ENCODE results near the gene ZDHHC14. TPM values are rescaled to one million over a fixed set of nuclear protein-coding genes. Genes with fewer than 3 reads are reported as not detected.
"Not testable (repeated sequence)": the region's sequence is repeated elsewhere in the genome, so short reads cannot be mapped to it uniquely, and the experiment has no call there.

The ZDHHC14 gene
- total RNA-seq, 2 experiments from 2014 or later: 1.1 to 1.2 TPM

- no peak for DNase-seq
- intact Hi-C loops (cut with micrococcal nuclease): no loop called here
- H3K4me1 Mint-ChIP-seq (ENCODE audit: low read depth): peaks cover 21% of the 10 kb centered on the region
- H3K27ac Mint-ChIP-seq: no peak overlapping the region
- H3K36me3 Mint-ChIP-seq (ENCODE audit: low read depth): no peaks in the 10 kb centered on the region
- H3K9me3 Mint-ChIP-seq: no peaks in the 10 kb centered on the region
- no peak overlapping the region for H3K4me3 Mint-ChIP-seq
- peaks cover 3% of the 10 kb centered on the region for H3K27me3 Mint-ChIP-seq (ENCODE audit: low read depth)
- CTCF ChIA-PET: interaction anchor here (0.6 kb wide), 1 partner anchor 9 kb away, joined by 3 read pairs; no protein-coding TSS in a partner anchor
Measured at GRCh38 chr6:157554747-157555146, 173.8 kb downstream of the ZDHHC14 start.

- Mint-ChIP-seq H3K4me3 (no peak overlapping the region), H3K9me3 (no peaks in the 10 kb centered on the region), H3K27me3 (ENCODE audit: low read depth) (no peaks in the 10 kb centered on the region), H3K27ac (no peak overlapping the region), H3K4me1 (ENCODE audit: low read depth) (peaks cover 12% of the 10 kb centered on the region), H3K36me3 (ENCODE audit: low read depth) (no peaks in the 10 kb centered on the region)
- CTCF ChIA-PET: interaction anchor here (0.6 kb wide), 1 partner anchor 8 kb away, joined by 3 read pairs; no protein-coding TSS in a partner anchor
- intact Hi-C loops (cut with micrococcal nuclease): no loop called here
- DNase-seq: no peak
Measured at GRCh38 chr6:157555455-157556143, 174.6 kb downstream of the ZDHHC14 start.

- Mint-ChIP-seq H3K9me3 (no peaks in the 10 kb centered on the region), H3K4me3 (no peak overlapping the region), H3K36me3 (ENCODE audit: low read depth) (no peaks in the 10 kb centered on the region), H3K4me1 (ENCODE audit: low read depth) (peaks cover 9% of the 10 kb centered on the region), H3K27ac (no peak overlapping the region), H3K27me3 (ENCODE audit: low read depth) (no peaks in the 10 kb centered on the region)
- no peak for DNase-seq
- intact Hi-C loops (cut with micrococcal nuclease): no loop called here
- CTCF ChIA-PET: interaction anchor here (0.6 kb wide), 1 partner anchor 14 kb away, joined by 3 read pairs; no protein-coding TSS in a partner anchor
Measured at GRCh38 chr6:157556144-157556645, 175.2 kb downstream of the ZDHHC14 start.

GRCh38 chr6:157556671-157557430 lies 175.9 kb downstream of the ZDHHC14 start:
- Mint-ChIP-seq H3K4me3 (no peak overlapping the region), H3K9me3 (no peaks in the 10 kb centered on the region), H3K27ac (no peak overlapping the region), H3K27me3 (ENCODE audit: low read depth) (no peaks in the 10 kb centered on the region), H3K36me3 (ENCODE audit: low read depth) (no peaks in the 10 kb centered on the region), H3K4me1 (ENCODE audit: low read depth) (peaks cover 15% of the 10 kb centered on the region)
- DNase-seq: no peak
- CTCF ChIA-PET: interaction anchor here (0.6 kb wide), 1 partner anchor 13 kb away, joined by 3 read pairs; no protein-coding TSS in a partner anchor
- intact Hi-C loops (cut with micrococcal nuclease): no loop called here

GRCh38 chr6:157557559-157557958 lies 176.6 kb downstream of the ZDHHC14 start:
- intact Hi-C loops (cut with micrococcal nuclease): no loop called here

GRCh38 chr6:157558049-157558448 lies 177.1 kb downstream of the ZDHHC14 start:
- Mint-ChIP-seq H3K27me3 (ENCODE audit: low read depth) (no peaks in the 10 kb centered on the region), H3K4me1 (ENCODE audit: low read depth) (peaks cover 17% of the 10 kb centered on the region), H3K27ac (no peak overlapping the region), H3K36me3 (ENCODE audit: low read depth) (no peaks in the 10 kb centered on the region), H3K4me3 (no peak overlapping the region), H3K9me3 (no peaks in the 10 kb centered on the region)
- intact Hi-C loops (cut with micrococcal nuclease): no loop called here
- CTCF ChIA-PET: no interaction called here
- no peak for DNase-seq

More at GRCh38 chr6:157557559-157557958, 176.6 kb downstream of the ZDHHC14 start:
- no peak for DNase-seq
- Mint-ChIP-seq H3K4me1 (ENCODE audit: low read depth) (peaks cover 17% of the 10 kb centered on the region), H3K4me3 (no peak overlapping the region), H3K27me3 (ENCODE audit: low read depth) (no peaks in the 10 kb centered on the region), H3K27ac (no peak overlapping the region), H3K36me3 (ENCODE audit: low read depth) (no peaks in the 10 kb centered on the region), H3K9me3 (no peaks in the 10 kb centered on the region)
- CTCF ChIA-PET: no interaction called here

- Mint-ChIP-seq H3K27me3 (ENCODE audit: low read depth) (no peaks in the 10 kb centered on the region), H3K27ac (no peak overlapping the region), H3K36me3 (ENCODE audit: low read depth) (no peaks in the 10 kb centered on the region), H3K9me3 (no peaks in the 10 kb centered on the region), H3K4me1 (ENCODE audit: low read depth) (peaks cover 17% of the 10 kb centered on the region), H3K4me3 (no peak overlapping the region)
- CTCF ChIA-PET: interaction anchor here (1.5 kb wide), 1 partner anchor 244 kb away, joined by 5 read pairs; no protein-coding TSS in a partner anchor
- DNase-seq: no peak
- intact Hi-C loops (cut with micrococcal nuclease): no loop called here
Measured at GRCh38 chr6:157558487-157559200, 177.7 kb downstream of the ZDHHC14 start.

- intact Hi-C loops (cut with micrococcal nuclease): no loop called here
- H3K27me3 Mint-ChIP-seq (ENCODE audit: low read depth): no peaks in the 10 kb centered on the region
- CTCF ChIA-PET: interaction anchor here (1.5 kb wide), 1 partner anchor 245 kb away, joined by 5 read pairs; no protein-coding TSS in a partner anchor
Measured at GRCh38 chr6:157559201-157559756, 178.3 kb downstream of the ZDHHC14 start.

GRCh38 chr6:157560063-157560462 lies 179.1 kb downstream of the ZDHHC14 start:
- H3K9me3 Mint-ChIP-seq; CTCF ChIA-PET; H3K27me3 Mint-ChIP-seq (ENCODE audit: low read depth); H3K4me3 Mint-ChIP-seq; H3K27ac Mint-ChIP-seq; DNase-seq; H3K36me3 Mint-ChIP-seq (ENCODE audit: low read depth): not testable (repeated sequence)
- peaks cover 17% of the 10 kb centered on the region for H3K4me1 Mint-ChIP-seq (ENCODE audit: low read depth)
- intact Hi-C loops (cut with micrococcal nuclease): loop anchor here (10.0 kb wide), 1 partner anchor 95 kb away; no protein-coding TSS in a partner anchor

More at GRCh38 chr6:157559201-157559756, 178.3 kb downstream of the ZDHHC14 start:
- Mint-ChIP-seq H3K4me3 (no peak overlapping the region), H3K36me3 (ENCODE audit: low read depth) (no peaks in the 10 kb centered on the region), H3K27ac (no peak overlapping the region), H3K9me3 (no peaks in the 10 kb centered on the region), H3K4me1 (ENCODE audit: low read depth) (peaks cover 17% of the 10 kb centered on the region)
- no peak for DNase-seq

- no peaks in the 10 kb centered on the region for H3K27me3 Mint-ChIP-seq (ENCODE audit: low read depth)
- no peaks in the 10 kb centered on the region for H3K9me3 Mint-ChIP-seq
- no peak overlapping the region for H3K27ac Mint-ChIP-seq
- no peak for DNase-seq
- intact Hi-C loops (cut with micrococcal nuclease): loop anchor here (10.0 kb wide), 1 partner anchor 96 kb away; no protein-coding TSS in a partner anchor
- peaks cover 17% of the 10 kb centered on the region for H3K4me1 Mint-ChIP-seq (ENCODE audit: low read depth)
- CTCF ChIA-PET: no interaction called here
- no peaks in the 10 kb centered on the region for H3K36me3 Mint-ChIP-seq (ENCODE audit: low read depth)
- no peak overlapping the region for H3K4me3 Mint-ChIP-seq
Measured at GRCh38 chr6:157560691-157561413, 179.9 kb downstream of the ZDHHC14 start.

- Mint-ChIP-seq H3K4me1 (ENCODE audit: low read depth) (peaks cover 17% of the 10 kb centered on the region), H3K27me3 (ENCODE audit: low read depth) (no peaks in the 10 kb centered on the region), H3K4me3 (no peak overlapping the region), H3K36me3 (ENCODE audit: low read depth) (no peaks in the 10 kb centered on the region), H3K9me3 (no peaks in the 10 kb centered on the region), H3K27ac (no peak overlapping the region)
- intact Hi-C loops (cut with micrococcal nuclease): loop anchor here (10.0 kb wide), 1 partner anchor 97 kb away; no protein-coding TSS in a partner anchor
- no peak for DNase-seq
- CTCF ChIA-PET: no interaction called here
Measured at GRCh38 chr6:157561414-157561790, 180.4 kb downstream of the ZDHHC14 start.
